Suprapubic skin (tissue), 4 donors: Measurements from ENCODE around the gene ZAR1. TPM values are rescaled to one million over a fixed set of nuclear protein-coding genes. Genes with fewer than 3 reads are reported as not detected.

ENCODE experiments used
- DNase-seq, 2 donors: peaks; one replicate each; pipeline ENCODE4 v3.0.0-alpha.2; 2019; ENCODE audit warnings: low spot score in 2 of 2
- H3K27ac ChIP-seq: fragments of 200-600 bp; sonication (generic); one replicate; pipeline ENCODE4 v1.5.1; 2019
- H3K27me3 ChIP-seq: fragments of 200-600 bp; sonication (generic); one replicate; pipeline ENCODE4 v1.5.1; 2019
- H3K36me3 ChIP-seq: fragments of 200-600 bp; sonication (generic); one replicate; pipeline ENCODE4 v1.5.1; 2019
- H3K4me1 ChIP-seq: fragments of 200-600 bp; sonication (generic); one replicate; pipeline ENCODE4 v1.5.1; 2019
- H3K4me3 ChIP-seq: fragments of 200-600 bp; sonication (generic); one replicate; pipeline ENCODE4 v1.5.1; 2019; ENCODE audit warnings: mild to moderate bottlenecking
- H3K9me3 ChIP-seq: fragments of 200-600 bp; sonication (generic); one replicate; pipeline ENCODE4 v1.5.1; 2019
- EP300 ChIP-seq: sonication (generic); formaldehyde crosslinking; IDR thresholded peaks from one replicate; pipeline ENCODE4 v1.6.1; 2017; ENCODE audit warnings: antibody characterized with exemption
- POLR2A ChIP-seq, 2 donors: fragments of 450-650 bp; IDR thresholded peaks; one replicate each; pipeline ENCODE4 v1.6.1; 2017; ENCODE audit warnings: antibody characterized with exemption in 2 of 2, mild to moderate bottlenecking in 2 of 2, moderate library complexity in 2 of 2
- POLR2AphosphoS5 ChIP-seq, 3 donors: sonication (generic); formaldehyde crosslinking; IDR thresholded peaks; one replicate each; pipeline ENCODE4 v1.6.1; 2017; ENCODE audit warnings: antibody characterized with exemption in 3 of 3
- WGBS: methylation state at CpG from one replicate; pipeline ENCODE4 v1.1.5; 2018; 5-methylcytosine and 5-hydroxymethylcytosine counted together
- total RNA-seq, 4 donors: library from RNA; depleted of rRNA; stranded (reverse); fragments of >200 nt; gene quantifications; one replicate each; pipeline ENCODE4 v1.1.0, GENCODE V29; 2016
- TF ChIP-seq, protein P1 (sequence below), 2 donors: fragments of 200-600 bp in 1 of 2; fragments of 450-650 bp in 1 of 2; sonication (generic) in 1 of 2; IDR thresholded peaks; one replicate each; pipeline ENCODE4 v1.5.1; 2016 to 2019; ENCODE audit warnings: antibody characterized with exemption in 2 of 2, mild to moderate bottlenecking in 1 of 2, moderate library complexity in 1 of 2

The ZAR1 gene
- total RNA-seq, 4 donors from 2014 or later: not detected

DNA sequence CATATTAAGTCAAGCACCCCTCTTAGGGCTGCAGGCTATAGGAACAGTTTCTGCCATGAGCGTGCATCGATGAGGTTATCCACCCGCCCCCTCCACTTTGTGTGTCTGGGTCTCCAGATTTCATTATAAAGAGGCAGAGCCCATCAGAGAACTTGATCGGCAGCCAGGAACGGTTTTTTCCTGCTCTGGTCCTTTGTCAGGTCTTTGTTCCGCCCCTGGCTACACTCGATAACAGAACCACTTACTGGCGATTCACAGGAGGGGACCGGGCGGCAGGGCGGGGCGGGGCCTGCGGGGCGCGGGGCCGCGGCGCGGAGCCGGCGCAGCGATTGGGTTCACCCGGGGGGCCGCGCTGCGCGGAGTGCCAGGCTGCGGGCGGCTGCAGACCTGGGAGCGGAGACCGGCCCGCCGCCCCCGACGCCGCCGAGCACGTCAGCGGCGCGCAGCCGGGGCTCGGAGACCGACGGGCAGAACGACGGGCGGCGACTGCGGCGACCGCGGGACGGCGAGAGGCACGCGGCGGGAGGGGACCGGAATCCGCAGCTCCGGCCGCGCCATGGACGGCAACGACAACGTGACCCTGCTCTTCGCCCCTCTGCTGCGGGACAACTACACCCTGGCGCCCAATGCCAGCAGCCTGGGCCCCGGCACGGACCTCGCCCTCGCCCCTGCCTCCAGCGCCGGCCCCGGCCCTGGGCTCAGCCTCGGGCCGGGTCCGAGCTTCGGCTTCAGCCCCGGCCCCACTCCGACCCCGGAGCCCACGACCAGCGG, 6.9 kb upstream of the ZAR1 start, which contains the start of gene SLC10A4:
Gene SLC10A4 (plus strand): TSS at position 338 of the 771 bp plus-strand sequence. CDS start 219 bp downstream, at position 557.
- Histone ChIP-seq H3K4me1 (peaks cover 13% of the 10 kb centered on the region), H3K27me3 (peaks cover 48% of the 10 kb centered on the region), H3K36me3 (no peaks in the 10 kb centered on the region), H3K9me3 (no peaks in the 10 kb centered on the region), H3K4me3 (peak within 1 kb of the TSS; percentile 52), H3K27ac (no peak within 1 kb of the TSS)
- WGBS: 10% methylated on average over 15 of the region's 85 CpGs
- no peak for DNase-seq
- no peak for TF ChIP-seq POLR2A (IDR thresholded peaks at IDR 0.05)
- TF ChIP-seq, protein P1, sequence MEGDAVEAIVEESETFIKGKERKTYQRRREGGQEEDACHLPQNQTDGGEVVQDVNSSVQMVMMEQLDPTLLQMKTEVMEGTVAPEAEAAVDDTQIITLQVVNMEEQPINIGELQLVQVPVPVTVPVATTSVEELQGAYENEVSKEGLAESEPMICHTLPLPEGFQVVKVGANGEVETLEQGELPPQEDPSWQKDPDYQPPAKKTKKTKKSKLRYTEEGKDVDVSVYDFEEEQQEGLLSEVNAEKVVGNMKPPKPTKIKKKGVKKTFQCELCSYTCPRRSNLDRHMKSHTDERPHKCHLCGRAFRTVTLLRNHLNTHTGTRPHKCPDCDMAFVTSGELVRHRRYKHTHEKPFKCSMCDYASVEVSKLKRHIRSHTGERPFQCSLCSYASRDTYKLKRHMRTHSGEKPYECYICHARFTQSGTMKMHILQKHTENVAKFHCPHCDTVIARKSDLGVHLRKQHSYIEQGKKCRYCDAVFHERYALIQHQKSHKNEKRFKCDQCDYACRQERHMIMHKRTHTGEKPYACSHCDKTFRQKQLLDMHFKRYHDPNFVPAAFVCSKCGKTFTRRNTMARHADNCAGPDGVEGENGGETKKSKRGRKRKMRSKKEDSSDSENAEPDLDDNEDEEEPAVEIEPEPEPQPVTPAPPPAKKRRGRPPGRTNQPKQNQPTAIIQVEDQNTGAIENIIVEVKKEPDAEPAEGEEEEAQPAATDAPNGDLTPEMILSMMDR (IDR thresholded peaks at IDR 0.05): no peak
- no peak for TF ChIP-seq POLR2AphosphoS5 (IDR thresholded peaks at IDR 0.05)
- no peak for TF ChIP-seq EP300

DNA sequence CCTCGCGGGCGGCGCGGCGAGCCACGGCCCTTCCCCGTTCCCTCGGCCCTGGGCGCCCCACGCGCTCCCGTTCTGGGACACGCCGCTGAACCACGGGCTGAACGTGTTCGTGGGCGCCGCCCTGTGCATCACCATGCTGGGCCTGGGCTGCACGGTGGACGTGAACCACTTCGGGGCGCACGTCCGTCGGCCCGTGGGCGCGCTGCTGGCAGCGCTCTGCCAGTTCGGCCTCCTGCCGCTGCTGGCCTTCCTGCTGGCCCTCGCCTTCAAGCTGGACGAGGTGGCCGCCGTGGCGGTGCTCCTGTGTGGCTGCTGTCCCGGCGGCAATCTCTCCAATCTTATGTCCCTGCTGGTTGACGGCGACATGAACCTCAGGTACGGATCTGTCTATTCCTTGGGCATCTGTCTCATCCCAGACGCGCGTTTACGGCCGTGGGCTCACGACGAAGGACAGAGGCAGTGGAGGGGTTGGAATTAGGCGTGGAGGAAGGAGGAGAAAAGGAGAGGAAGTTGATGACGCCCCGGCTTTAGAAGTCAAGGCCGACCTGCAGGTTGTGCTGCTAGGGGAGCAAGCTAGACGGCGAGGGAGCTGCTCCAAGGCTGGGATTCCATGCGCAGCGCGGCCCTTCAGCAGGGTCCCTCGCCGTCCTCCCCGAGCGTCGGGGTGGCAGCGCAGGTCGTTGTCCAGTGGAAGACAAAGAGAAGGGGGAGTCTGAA, 6.1 kb upstream of the ZAR1 start:
- 19% methylated on average over 38 of the region's 66 CpGs for WGBS
- Histone ChIP-seq H3K36me3 (no peaks in the 10 kb centered on the region), H3K27ac (no peak overlapping the region), H3K4me1 (peaks cover 13% of the 10 kb centered on the region), H3K27me3 (peaks cover 52% of the 10 kb centered on the region), H3K9me3 (no peaks in the 10 kb centered on the region), H3K4me3 (peak overlapping the region; percentile 52)
- DNase-seq: no peak
- TF ChIP-seq POLR2A (IDR thresholded peaks at IDR 0.05): no peak
- TF ChIP-seq, protein P1 (IDR thresholded peaks at IDR 0.05): peak in 1 of 2 donors; percentile 7

DNA sequence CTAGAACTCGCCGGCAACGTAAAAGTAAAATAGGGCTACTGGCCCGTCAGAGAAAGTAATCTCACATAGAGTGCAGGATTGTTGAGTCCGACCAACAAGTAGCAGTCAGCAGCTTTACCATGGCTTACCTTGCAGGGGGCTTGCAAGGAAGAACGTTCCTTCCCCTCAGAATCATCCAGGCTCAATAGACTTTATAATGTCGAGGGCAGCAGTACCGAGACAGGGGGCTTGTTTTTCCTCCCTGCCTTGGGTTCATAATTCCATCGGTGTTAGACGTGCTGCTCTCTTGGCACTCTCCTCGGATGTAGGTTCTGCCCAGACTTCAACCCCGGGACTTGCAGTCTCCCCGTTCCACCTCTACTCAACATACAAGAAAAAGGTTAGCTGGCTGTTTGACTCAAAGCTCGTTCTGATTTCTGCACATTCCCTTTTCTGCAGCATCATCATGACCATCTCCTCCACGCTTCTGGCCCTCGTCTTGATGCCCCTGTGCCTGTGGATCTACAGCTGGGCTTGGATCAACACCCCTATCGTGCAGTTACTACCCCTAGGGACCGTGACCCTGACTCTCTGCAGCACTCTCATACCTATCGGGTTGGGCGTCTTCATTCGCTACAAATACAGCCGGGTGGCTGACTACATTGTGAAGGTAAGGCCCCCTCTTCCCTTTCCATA, 5.4 kb upstream of the ZAR1 start:
- 55% methylated on average over 22 of the region's 22 CpGs for WGBS
- DNase-seq: no peak
- peaks cover 13% of the 10 kb centered on the region for H3K4me1 ChIP-seq
- no peak overlapping the region for H3K4me3 ChIP-seq
- H3K9me3 ChIP-seq: no peaks in the 10 kb centered on the region
- H3K27ac ChIP-seq: no peak overlapping the region
- H3K36me3 ChIP-seq: no peaks in the 10 kb centered on the region
- peaks cover 55% of the 10 kb centered on the region for H3K27me3 ChIP-seq
- no peak for TF ChIP-seq POLR2A (IDR thresholded peaks at IDR 0.05)
- TF ChIP-seq POLR2AphosphoS5 (IDR thresholded peaks at IDR 0.05): no peak
- TF ChIP-seq, protein P1 (IDR thresholded peaks at IDR 0.05): no peak
- no peak for TF ChIP-seq EP300

DNA sequence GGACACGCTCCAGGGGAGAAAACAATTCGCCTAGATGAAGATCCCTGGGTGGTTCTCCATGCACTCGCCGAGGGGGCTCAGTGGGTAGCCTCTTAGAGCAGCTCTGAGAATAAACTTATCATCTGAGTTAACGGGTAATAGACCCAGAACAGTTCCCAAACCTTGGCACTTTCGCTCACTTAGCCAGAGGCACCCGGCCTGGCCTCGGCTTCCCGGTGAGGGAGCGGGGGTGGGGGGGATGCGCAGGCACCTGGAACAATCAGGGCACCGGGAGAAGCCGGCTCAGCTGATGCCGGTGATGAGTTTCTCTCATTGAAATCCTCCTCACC, 405 bp upstream of the ZAR1 start:
- Histone ChIP-seq H3K4me1 (peaks cover 14% of the 10 kb centered on the region), H3K4me3 (peak overlapping the region; percentile 51), H3K27me3 (peaks cover 48% of the 10 kb centered on the region), H3K36me3 (no peaks in the 10 kb centered on the region), H3K27ac (no peak overlapping the region), H3K9me3 (no peaks in the 10 kb centered on the region)
- no peak for DNase-seq
- TF ChIP-seq, protein P1 (IDR thresholded peaks at IDR 0.05): no peak
- TF ChIP-seq EP300 (no peak), POLR2AphosphoS5 (IDR thresholded peaks at IDR 0.05) (no peak), POLR2A (IDR thresholded peaks at IDR 0.05) (no peak)
- 26% methylated on average over 10 of the region's 14 CpGs for WGBS
